HepG2 (cell line): ENCODE measurements around the gene DCK. TPM values are rescaled to one million over a fixed set of nuclear protein-coding genes. Genes with fewer than 3 reads are reported as not detected.

ENCODE experiments used
- ATAC-seq: fragments of 200-7000 bp; cut with Tn5 transposase; 3 replicates; pipeline ENCODE4 v1.9.1; 2020; ENCODE audit warnings: mild to moderate bottlenecking, moderate library complexity
- BruUV-seq: library from RNA; stranded (reverse); fragments of 400-500 nt; replicated peaks from 2 replicates; lab custom pipeline; 2021; lab: Mats Ljungman, UMichigan
- CTCF ChIA-PET: fragments of 300-600 bp; formaldehyde crosslinking; extraction: SDS; loops from one replicate; lab custom pipeline; 2021; ENCODE audit warnings: low total read pairs, inconsistent platforms, low intra/inter-chr PET ratio; lab: Yijun Ruan, JAX
- POLR2A ChIA-PET: fragments of 350-600 bp; sonication (Branson Sonifier 250); formaldehyde crosslinking; loops from one replicate; lab custom pipeline; 2020; ENCODE audit warnings: antibody characterized with exemption, inconsistent platforms; lab: Yijun Ruan, JAX
- DNase-seq: peaks from one replicate; pipeline ENCODE4 v3.0.0-alpha.2; 2015; ENCODE audit warnings: low spot score
- FAIRE-seq: peaks from 3 replicates; lab custom pipeline; 2011; peaks lifted over from hg19 to GRCh38; lab: Jason Lieb, UNC
- H2AFZ ChIP-seq: one replicate; pipeline ENCODE4 v1.6.1; 2011; ENCODE audit warnings: low read length, inconsistent platforms
- H3K27ac ChIP-seq: fragments of 300-600 bp; 3 replicates; pipeline ENCODE4 v1.8.0; 2011; ENCODE audit warnings: mixed run types, mild to moderate bottlenecking, mixed read lengths, low read length, inconsistent platforms; ENCODE audit not compliant: insufficient read depth; ENCODE audit errors: extremely low read length
- H3K27me3 ChIP-seq, 2 experiments: fragments of 200-600 bp in 1 of 2; 2 replicates in 1 of 2; 3 replicates in 1 of 2; pipeline versions ENCODE4 v1.6.0 to v1.8.0; 2011; ENCODE audit warnings: low read length in 2 of 2, mild to moderate bottlenecking in 2 of 2, moderate library complexity in 2 of 2, inconsistent platforms in 1 of 2; ENCODE audit not compliant: insufficient read depth in 2 of 2, control insufficient read depth in 1 of 2
- H3K36me3 ChIP-seq, 2 experiments: fragments of 200-600 bp in 1 of 2; replicated peaks in 1 of 2; 2 replicates in 1 of 2; 3 replicates in 1 of 2; pipeline versions ENCODE4 v1.5.1 to v1.8.0; 2011; ENCODE audit warnings: low read length in 2 of 2, inconsistent platforms in 1 of 2; ENCODE audit not compliant: insufficient read depth in 2 of 2, control insufficient read depth in 1 of 2
- H3K4me1 ChIP-seq: 2 replicates; pipeline ENCODE4 v1.5.1; 2012; ENCODE audit warnings: low read length, inconsistent platforms; ENCODE audit not compliant: insufficient read depth
- H3K4me2 ChIP-seq: 2 replicates; pipeline ENCODE4 v1.6.0; 2011; ENCODE audit warnings: low read depth, low read length, inconsistent platforms
- H3K4me3 ChIP-seq, 3 experiments: fragments of 200-600 bp in 1 of 3; sonication (generic), shearing (Covaris generic) in 1 of 3; replicated peaks in 1 of 3; 2 replicates each; pipeline ENCODE4 v1.5.1; 2011 to 2016; ENCODE audit warnings: low read length in 3 of 3, inconsistent platforms in 2 of 3, low read depth in 2 of 3, mild to moderate bottlenecking in 2 of 3, control low read depth in 1 of 3, mixed read lengths in 1 of 3; ENCODE audit not compliant: insufficient read depth in 1 of 3
- H3K79me2 ChIP-seq: one replicate; pipeline ENCODE4 v1.6.1; 2011; ENCODE audit warnings: low read length, inconsistent platforms; ENCODE audit not compliant: insufficient read depth
- H3K9ac ChIP-seq: 2 replicates; pipeline ENCODE4 v1.6.0; 2011; ENCODE audit warnings: mild to moderate bottlenecking, low read depth, low read length, inconsistent platforms; ENCODE audit not compliant: insufficient read depth
- H3K9me3 ChIP-seq: 2 replicates; pipeline ENCODE4 v1.5.1; 2012; ENCODE audit warnings: mild to moderate bottlenecking, low read length
- H4K20me1 ChIP-seq: 2 replicates; pipeline ENCODE4 v1.6.0; 2011; ENCODE audit warnings: inconsistent platforms, mild to moderate bottlenecking, low read length, moderate library complexity; ENCODE audit not compliant: insufficient read depth
- BCL3 ChIP-seq: sonication (generic); formaldehyde crosslinking; IDR thresholded peaks from 2 replicates; pipeline ENCODE4 v1.5.1; 2020; ENCODE audit warnings: mild to moderate bottlenecking, missing genetic modification reagents, moderate library complexity
- FOXA1 ChIP-seq, 2 experiments: fragments of 450-650 bp in 1 of 2; sonication (generic) in 1 of 2; formaldehyde crosslinking in 1 of 2; IDR thresholded peaks; 2 replicates each; pipeline versions ENCODE4 v1.4.0 to v1.6.1; 2016 to 2020; ENCODE audit warnings: missing genetic modification reagents in 1 of 2
- HNRNPUL1 ChIP-seq: fragments of 200-400 bp; formaldehyde crosslinking; IDR thresholded peaks from 2 replicates; pipeline ENCODE4 v1.6.1; 2017; ENCODE audit warnings: low read depth, mild to moderate bottlenecking, low read length, moderate library complexity
- HOXA5 ChIP-seq: sonication (generic); formaldehyde crosslinking; IDR thresholded peaks from 2 replicates; pipeline ENCODE4 v1.4.0; 2020; ENCODE audit warnings: missing genetic modification reagents
- MXI1 ChIP-seq: IDR thresholded peaks from 3 replicates; pipeline ENCODE4 v1.6.1; 2012; ENCODE audit warnings: low read depth, low read length, inconsistent platforms, borderline replicate concordance
- NFE2 ChIP-seq: sonication (generic); formaldehyde crosslinking; IDR thresholded peaks from 2 replicates; pipeline ENCODE4 v1.4.0; 2020; ENCODE audit warnings: missing genetic modification reagents
- SIX1 ChIP-seq: sonication (generic); formaldehyde crosslinking; IDR thresholded peaks from 2 replicates; pipeline ENCODE4 v1.4.0; 2020; ENCODE audit warnings: missing genetic modification reagents, borderline replicate concordance
- ZC3H4 ChIP-seq: sonication (generic); formaldehyde crosslinking; IDR thresholded peaks from 2 replicates; pipeline ENCODE4 v1.4.0; 2020; ENCODE audit warnings: missing genetic modification reagents, borderline replicate concordance
- ZNF281 ChIP-seq: sonication (generic); formaldehyde crosslinking; IDR thresholded peaks from 2 replicates; pipeline ENCODE4 v1.4.0; 2020; ENCODE audit warnings: missing genetic modification reagents, borderline replicate concordance
- ZNF282 ChIP-seq: fragments of 450-650 bp; IDR thresholded peaks from 2 replicates; pipeline ENCODE4 v1.6.1; 2018; ENCODE audit not compliant: partially characterized antibody
- ZNF576 ChIP-seq: sonication (generic); formaldehyde crosslinking; IDR thresholded peaks from 2 replicates; pipeline ENCODE4 v1.4.0; 2020; ENCODE audit warnings: mild to moderate bottlenecking, missing genetic modification reagents
- ZNF772 ChIP-seq: sonication (generic); formaldehyde crosslinking; IDR thresholded peaks from 2 replicates; pipeline ENCODE4 v1.5.0; 2020; ENCODE audit warnings: mild to moderate bottlenecking, missing genetic modification reagents
- WGBS: methylation state at CpG from one replicate; pipeline ENCODE4 v1.1.6; 2017; ENCODE audit warnings: low lambda C conversion rate; 5-methylcytosine and 5-hydroxymethylcytosine counted together
- in situ Hi-C: cut with HindIII; loops from 2 replicates; pipeline ENCODE4 v1.10.0; 2017; ENCODE audit warnings: low pct_unique_long_range_greater_than_20kb; ENCODE audit not compliant: extremely low pct_ligation_motif_present
- intact Hi-C: fragments of 100-400 bp; cut with micrococcal nuclease; formaldehyde crosslinking; loops from one replicate; pipeline ENCODE4 v1.10.0; 2022; ENCODE audit not compliant: unreplicated experiment
- polyA plus RNA-seq, 8 experiments: library from polyadenylated mRNA; depleted of rRNA in 3 of 8; stranded (reverse) in 7 of 8; unstranded in 1 of 8; fragments of >200 nt; fragmentation: Illumina TruSeq in 4 of 8; extraction: Trizol in 4 of 8; gene quantifications; 2 replicates each; pipeline versions ENCODE4 v1.2.1 to v1.2.3, GENCODE V29; 2011 to 2016; ENCODE audit warnings: low read depth in 4 of 8, missing spikeins in 1 of 8, mixed read lengths in 1 of 8; ENCODE audit not compliant: insufficient read depth in 1 of 8
- total RNA-seq, 5 experiments: library from RNA; depleted of rRNA; stranded (reverse); fragments of >200 nt; fragmentation: Illumina TruSeq; extraction: Trizol; gene quantifications; 2 replicates each; pipeline ENCODE4 v1.2.3, GENCODE V29; 2016; ENCODE audit warnings: low read depth in 1 of 5

Gene DCK
- total and polyA plus RNA-seq, 2 of the 13 experiments (the other 11 are each of a cell fraction or from before 2014, with no cell fraction given), result 5.7 to 21.8 TPM

- no peak for DNase-seq
- in situ Hi-C loops, result no loop called here
- Histone ChIP-seq H3K4me3 (no peak overlapping the region), H3K27ac (no peak overlapping the region), H3K9me3 (no peaks in the 10 kb centered on the region), H3K27me3 (no peaks in the 10 kb centered on the region), H3K4me2 (no peak overlapping the region), H3K4me1 (peaks cover 13% of the 10 kb centered on the region), H4K20me1 (no peaks in the 10 kb centered on the region; the same call in 1 of the 2 replicates), H3K79me2 (no peaks in the 10 kb centered on the region), H3K36me3 (no peaks in the 10 kb centered on the region; a peak in 1 of 5 replicates), H2AFZ (no peak overlapping the region)
- BruUV-seq, result no TSS peak
- FAIRE-seq, result no peak
- 79% methylated on average over 5 of the region's 5 CpGs for WGBS
- CTCF ChIA-PET, result no interaction called here
- peak; percentile 73 for ATAC-seq
- TF ChIP-seq ZC3H4 (CRISPR knock-in tag) (no peak), ZNF282 (no peak), HOXA5 (no peak), ZNF281 (CRISPR knock-in tag) (no peak), MXI1 (no peak), HNRNPUL1 (no peak), FOXA1 (IDR thresholded peaks at IDR 0.05) (no peak), FOXA1 (CRISPR knock-in tag; IDR thresholded peaks at IDR 0.05) (no peak), NFE2 (CRISPR knock-in tag) (no peak), SIX1 (CRISPR knock-in tag) (no peak), BCL3 (CRISPR knock-in tag) (no peak), ZNF576 (no peak), ZNF772 (CRISPR knock-in tag) (no peak)
- TF ChIP-seq, all 625 proteins: peak for 0
- H3K9ac ChIP-seq, result no peak overlapping the region
- intact Hi-C loops, result no loop called here
- POLR2A ChIA-PET, result no interaction called here
Measured at GRCh38 chr4:70948665-70949260, 44.7 kb upstream of the DCK start.
